Dermis blood vessel endothelial cell (primary cell): ENCODE measurements around the gene ACTRT1. TPM values are rescaled to one million over a fixed set of nuclear protein-coding genes. Genes with fewer than 3 reads are reported as not detected.
A peak's percentile ranks its signal among the peaks of the same experiment; 100 is the strongest.

ENCODE experiments used
- DNase-seq: peaks from one replicate; pipeline ENCODE4 v3.0.0; 2010
- total RNA-seq: library from RNA; depleted of rRNA; stranded (reverse); fragments of >200 nt; gene quantifications from 2 replicates; pipeline ENCODE4 v1.2.3, GENCODE V29; 2014

Gene ACTRT1
- total RNA-seq = not detected in 2 replicates

DNA sequence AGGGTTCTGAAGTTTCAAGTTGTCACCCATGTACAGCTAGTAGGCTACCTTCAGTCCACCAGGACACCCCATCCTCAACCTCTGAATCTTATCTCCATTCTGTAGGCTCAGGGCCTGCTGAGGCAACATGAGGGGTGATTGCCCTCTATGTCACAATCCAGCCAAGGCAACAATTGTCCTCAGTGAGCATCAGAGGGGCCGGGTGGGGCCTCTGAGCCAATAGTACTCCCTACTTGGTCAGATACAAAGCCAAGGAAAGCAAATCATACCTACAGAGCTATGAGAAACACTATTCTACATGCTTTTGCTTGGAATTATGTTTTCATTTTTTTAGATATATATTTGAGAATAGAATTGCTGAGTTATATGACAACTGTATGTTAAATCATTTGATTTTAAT, at the start of gene ACTRT1:
Gene ACTRT1, minus strand, starts transcription at position 101 of the 400 bp plus-strand sequence. CDS start 197 bp downstream, outside the sequence.
- no peak for DNase-seq

DNA sequence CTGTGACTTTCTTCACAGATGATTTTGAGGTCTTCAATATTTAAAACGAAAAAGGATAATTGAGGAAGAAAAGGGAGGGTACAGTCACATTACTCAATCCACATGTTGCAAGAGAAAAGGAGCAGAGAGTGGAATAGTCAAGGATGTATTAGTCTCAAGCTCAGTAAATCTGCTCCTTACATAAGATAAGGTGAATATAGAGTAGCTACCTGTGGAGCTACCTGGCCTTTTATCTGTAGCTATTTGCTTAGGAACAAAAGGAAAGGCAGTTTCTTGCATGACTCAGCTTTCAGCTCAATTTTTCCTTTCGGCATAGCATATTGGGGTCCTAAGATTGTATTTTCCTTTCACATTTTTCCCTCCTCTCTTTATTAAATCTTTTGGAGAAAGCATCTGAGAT, 26.3 kb upstream of the ACTRT1 start:
- no peak for DNase-seq

- DNase-seq = no peak
These were observed 5.2 kb upstream of the ACTRT1 start for GRCh38 chrX:128057421-128057820.

- DNase-seq = no peak
These were observed 677 bp downstream of the ACTRT1 start for GRCh38 chrX:128051526-128051925.

DNA sequence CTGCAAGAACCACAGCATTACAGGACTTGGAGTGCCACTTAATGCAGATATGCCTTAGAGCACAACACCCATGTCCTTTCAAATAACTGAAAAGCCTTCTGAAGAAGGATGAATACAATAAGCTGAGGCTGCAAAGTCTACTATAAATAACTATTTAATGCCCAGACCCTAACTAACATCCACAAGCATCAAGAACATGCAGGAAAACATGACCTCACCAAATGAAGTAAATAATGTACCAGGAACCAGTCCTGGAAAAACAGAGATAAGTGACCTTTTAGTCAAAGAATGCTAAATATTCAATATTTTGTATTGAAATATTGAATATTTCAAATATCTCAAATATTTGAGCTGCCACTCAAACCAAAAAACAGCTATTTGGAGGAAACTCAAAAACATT, 16.9 kb downstream of the ACTRT1 start:
- peak; percentile 58 for DNase-seq

DNA sequence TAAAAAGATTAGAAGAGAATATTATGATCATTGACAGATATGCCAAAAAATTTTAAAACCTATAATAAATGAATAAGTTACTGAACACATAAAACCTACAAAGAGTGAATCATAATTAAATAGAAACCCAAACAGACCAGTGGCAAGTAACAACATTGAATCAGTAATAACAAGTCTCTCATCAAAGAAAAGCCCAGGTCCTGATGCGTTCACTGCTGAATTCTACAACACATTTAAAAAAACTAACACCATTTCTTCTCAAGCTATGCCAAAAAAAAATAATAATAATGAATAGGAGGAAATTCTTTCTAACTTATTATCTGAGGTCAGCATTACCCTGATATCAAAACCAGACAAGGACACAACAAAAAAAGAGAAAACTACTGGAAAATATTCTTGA, 30.6 kb downstream of the ACTRT1 start:
- DNase-seq = peak; percentile 46

GRCh38 chrX:128020701-128021100, 31.5 kb downstream of the ACTRT1 start:
- DNase-seq = peak; percentile 83

- no peak for DNase-seq
These were observed 33.0 kb downstream of the ACTRT1 start for GRCh38 chrX:128019218-128019617.

GRCh38 chrX:128012015-128012414, 40.2 kb downstream of the ACTRT1 start:
- no peak for DNase-seq

GRCh38 chrX:128007882-128008281, 44.3 kb downstream of the ACTRT1 start:
- DNase-seq = no peak
